ENCODE data around the gene NPW.

- no peak for TF ChIP-seq EP300 (IDR thresholded peaks at IDR 0.05; ENCODE audit: borderline replicate concordance)
- TF ChIP-seq MAX (IDR thresholded peaks at IDR 0.05), result no peak
- no peak for TF ChIP-seq YY1 (IDR thresholded peaks at IDR 0.05; ENCODE audit: low read depth)
- no peak for TF ChIP-seq CREB1 (IDR thresholded peaks at IDR 0.05; ENCODE audit: low read depth)
- no peak for TF ChIP-seq EGR1 (IDR thresholded peaks at IDR 0.05)
- TF ChIP-seq REST (IDR thresholded peaks at IDR 0.05; ENCODE audit: low read depth), result no peak
- TF ChIP-seq FOXM1 (IDR thresholded peaks at IDR 0.05; ENCODE audit: borderline replicate concordance, low read depth), result no peak
- TF ChIP-seq RAD21 (IDR thresholded peaks at IDR 0.05; ENCODE audit: low read depth), result no peak
- no peak for TF ChIP-seq TAF1 (IDR thresholded peaks at IDR 0.05; ENCODE audit: low read depth)
- no peak for TF ChIP-seq NFIC (IDR thresholded peaks at IDR 0.05)
- no peak for TF ChIP-seq TCF12 (IDR thresholded peaks at IDR 0.05; ENCODE audit: low read depth)
- TF ChIP-seq CEBPB (IDR thresholded peaks at IDR 0.05), result no peak
- TF ChIP-seq ZBTB7A (IDR thresholded peaks at IDR 0.05; ENCODE audit: low read depth), result no peak
- no peak for TF ChIP-seq TEAD4 (IDR thresholded peaks at IDR 0.05)
Measured at GRCh38 chr16:1975432-1976215, 44.0 kb upstream of the NPW start.
